CD4-positive, alpha-beta T cell (primary cell): ENCODE results near the gene NLRP9. TPM values are rescaled to one million over a fixed set of nuclear protein-coding genes. Genes with fewer than 3 reads are reported as not detected.
"Not testable (repeated sequence)": the region's sequence is repeated elsewhere in the genome, so short reads cannot be mapped to it uniquely, and the experiment has no call there.

Source experiments
- ATAC-seq: fragments of 200-7000 bp; cut with Tn5 transposase; one replicate; pipeline ENCODE4 v1.10.0; 2022; ENCODE audit warnings: mild to moderate bottlenecking; ENCODE audit not compliant: poor library complexity
- CTCF ChIA-PET: fragments of 350-600 bp; sonication (Branson Sonifier 250); formaldehyde crosslinking; loops from one replicate; lab custom pipeline; 2021; ENCODE audit warnings: antibody characterized with exemption, inconsistent platforms; lab: Charles Lee
- POLR2A ChIA-PET: fragments of 350-600 bp; sonication (Branson Sonifier 250); formaldehyde crosslinking; loops from one replicate; lab custom pipeline; 2021; ENCODE audit warnings: antibody characterized with exemption, inconsistent platforms; lab: Charles Lee
- DNase-seq, 14 experiments: peaks; one replicate each; pipeline ENCODE4 v3.0.0-alpha.2; 2013 to 2020; ENCODE audit warnings: mixed read lengths in 2 of 14
- H3K27ac ChIP-seq, 2 donors: one replicate each; pipeline versions ENCODE4 v1.5.1 to v1.7.0; 2013; ENCODE audit warnings: low read length in 2 of 2, low read depth in 1 of 2, mild to moderate bottlenecking in 1 of 2
- H3K27me3 ChIP-seq, 2 experiments: 1 replicate in 1 of 2; 2 replicates in 1 of 2; pipeline versions ENCODE4 v1.6.1 to v1.7.0; 2013; ENCODE audit warnings: low read length in 2 of 2, control low read depth in 1 of 2, mild to moderate bottlenecking in 1 of 2, moderate library complexity in 1 of 2; ENCODE audit not compliant: insufficient read depth in 2 of 2, control insufficient read depth in 1 of 2
- H3K36me3 ChIP-seq: one replicate; pipeline ENCODE4 v1.6.1; 2013; ENCODE audit warnings: low read length, control low read depth; ENCODE audit not compliant: insufficient read depth
- H3K4me1 ChIP-seq: one replicate; pipeline ENCODE4 v1.6.1; 2013; ENCODE audit warnings: low read length, control low read depth; ENCODE audit not compliant: insufficient read depth
- H3K4me3 ChIP-seq: one replicate; pipeline ENCODE4 v1.5.1; 2013; ENCODE audit warnings: mild to moderate bottlenecking, low read length, moderate library complexity
- H3K9me3 ChIP-seq, 2 experiments: 1 replicate in 1 of 2; 2 replicates in 1 of 2; pipeline versions ENCODE4 v1.6.1 to v1.7.0; 2013; ENCODE audit warnings: low read length in 2 of 2, mild to moderate bottlenecking in 2 of 2, control low read depth in 1 of 2, moderate library complexity in 1 of 2; ENCODE audit not compliant: control insufficient read depth in 1 of 2, insufficient read depth in 1 of 2
- H3K27ac Mint-ChIP-seq: one replicate; pipeline ENCODE4 v1.8.0; 2020; ENCODE audit warnings: mixed read lengths
- H3K27me3 Mint-ChIP-seq: one replicate; pipeline ENCODE4 v1.8.0; 2021; ENCODE audit warnings: mixed read lengths
- H3K36me3 Mint-ChIP-seq: one replicate; pipeline ENCODE4 v1.8.0; 2021; ENCODE audit warnings: low read depth, mixed read lengths
- H3K4me1 Mint-ChIP-seq: one replicate; pipeline ENCODE4 v1.8.0; 2021; ENCODE audit warnings: low read depth, mixed read lengths
- H3K4me3 Mint-ChIP-seq: one replicate; pipeline ENCODE4 v1.8.0; 2020; ENCODE audit warnings: mild to moderate bottlenecking, mixed read lengths
- H3K9me3 Mint-ChIP-seq: one replicate; pipeline ENCODE4 v1.8.0; 2020; ENCODE audit warnings: mixed read lengths
- intact Hi-C, 2 experiments: fragments of 100-400 bp; cut with DNase I in 1 of 2; cut with micrococcal nuclease in 1 of 2; formaldehyde crosslinking; loops; one replicate each; pipeline versions ENCODE4 v1.15.1 to v1.9.0; 2023 to 2025; cut with DNase I, micrococcal nuclease
- total RNA-seq, 174 experiments: library from RNA in 2 of 174; stranded (reverse) in 2 of 174; gene quantifications; one replicate each; pipeline ENCODE4 v1.2.3 and lab custom pipeline; 2021 to 2026
- TF ChIP-seq, protein P1 (sequence below): fragments of 200-600 bp; IDR thresholded peaks from one replicate; pipeline ENCODE4 v1.8.0; 2022; ENCODE audit warnings: antibody characterized with exemption, mild to moderate bottlenecking

Gene NLRP9
- total RNA-seq, 2 experiments from 2014 or later = not detected

DNA sequence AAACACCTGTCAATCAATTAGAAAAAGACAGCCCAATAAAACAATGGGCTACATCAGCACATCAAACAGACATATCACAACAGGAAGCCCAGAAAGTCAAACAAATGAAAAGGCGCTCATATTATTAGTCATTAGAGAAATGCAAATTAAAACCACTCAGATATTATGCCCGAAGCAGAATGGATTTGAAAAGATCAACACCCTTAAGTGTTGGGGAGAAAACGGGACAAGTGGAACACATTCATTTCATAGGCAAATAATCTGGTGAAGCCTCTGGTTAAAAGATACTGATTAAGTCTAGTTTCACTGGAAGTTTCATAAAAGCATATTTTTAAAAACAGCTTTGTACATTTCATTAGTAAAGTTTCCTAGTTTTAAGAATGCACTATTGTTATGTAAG is 17.4 kb downstream of the NLRP9 start:
- Histone ChIP-seq H3K4me1 (no peaks in the 10 kb centered on the region), H3K4me3 (no peak overlapping the region), H3K27ac (no peak overlapping the region), H3K27me3 (peaks cover 20 to 25% of the 10 kb centered on the region in 2 experiments), H3K9me3 (peaks cover 0 to 20% of the 10 kb centered on the region in 2 experiments), H3K36me3 (no peaks in the 10 kb centered on the region)
- no peak overlapping the region for H3K4me3 Mint-ChIP-seq
- no peaks in the 10 kb centered on the region for H3K36me3 Mint-ChIP-seq
- no peak for ATAC-seq
- H3K9me3 Mint-ChIP-seq = peaks cover 7% of the 10 kb centered on the region
- ChIA-PET POLR2A (no interaction called here), CTCF (no interaction called here)
- TF ChIP-seq, protein P1, sequence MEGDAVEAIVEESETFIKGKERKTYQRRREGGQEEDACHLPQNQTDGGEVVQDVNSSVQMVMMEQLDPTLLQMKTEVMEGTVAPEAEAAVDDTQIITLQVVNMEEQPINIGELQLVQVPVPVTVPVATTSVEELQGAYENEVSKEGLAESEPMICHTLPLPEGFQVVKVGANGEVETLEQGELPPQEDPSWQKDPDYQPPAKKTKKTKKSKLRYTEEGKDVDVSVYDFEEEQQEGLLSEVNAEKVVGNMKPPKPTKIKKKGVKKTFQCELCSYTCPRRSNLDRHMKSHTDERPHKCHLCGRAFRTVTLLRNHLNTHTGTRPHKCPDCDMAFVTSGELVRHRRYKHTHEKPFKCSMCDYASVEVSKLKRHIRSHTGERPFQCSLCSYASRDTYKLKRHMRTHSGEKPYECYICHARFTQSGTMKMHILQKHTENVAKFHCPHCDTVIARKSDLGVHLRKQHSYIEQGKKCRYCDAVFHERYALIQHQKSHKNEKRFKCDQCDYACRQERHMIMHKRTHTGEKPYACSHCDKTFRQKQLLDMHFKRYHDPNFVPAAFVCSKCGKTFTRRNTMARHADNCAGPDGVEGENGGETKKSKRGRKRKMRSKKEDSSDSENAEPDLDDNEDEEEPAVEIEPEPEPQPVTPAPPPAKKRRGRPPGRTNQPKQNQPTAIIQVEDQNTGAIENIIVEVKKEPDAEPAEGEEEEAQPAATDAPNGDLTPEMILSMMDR = no peak
- intact Hi-C loops = no loop called here
- peaks cover 72% of the 10 kb centered on the region for H3K27me3 Mint-ChIP-seq
- DNase-seq = no peak
- no peaks in the 10 kb centered on the region for H3K4me1 Mint-ChIP-seq
- H3K27ac Mint-ChIP-seq = no peak overlapping the region

DNA sequence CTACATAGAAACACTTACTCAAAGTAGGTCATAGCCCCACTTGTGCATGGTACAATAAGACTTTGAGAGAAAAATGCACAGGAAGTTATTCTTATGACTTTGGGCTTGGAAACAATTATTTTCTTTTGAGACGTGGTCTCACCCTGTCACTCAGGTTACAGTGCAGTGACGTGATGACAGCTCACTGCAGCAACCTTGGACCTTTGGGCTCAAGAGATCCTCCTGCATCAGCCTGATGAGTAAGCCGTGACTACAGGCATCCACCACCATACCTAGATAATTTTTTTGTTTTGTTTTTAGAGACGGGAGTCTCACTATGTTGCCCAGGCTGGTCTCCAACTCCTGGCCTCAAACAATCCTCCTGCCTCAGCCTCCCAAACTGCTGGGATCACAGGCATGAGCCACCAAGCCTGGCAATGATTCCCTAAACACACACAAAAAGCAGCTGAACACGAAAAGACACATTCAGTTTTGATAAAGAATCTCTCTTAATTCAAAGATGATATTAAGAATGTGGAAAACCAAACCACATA is 17.9 kb downstream of the NLRP9 start:
- intact Hi-C loops = no loop called here
- Mint-ChIP-seq H3K9me3 (peaks cover 7% of the 10 kb centered on the region), H3K4me3 (no peak overlapping the region), H3K36me3 (no peaks in the 10 kb centered on the region), H3K27ac (no peak overlapping the region), H3K27me3 (peaks cover 69% of the 10 kb centered on the region), H3K4me1 (no peaks in the 10 kb centered on the region)
- ChIA-PET POLR2A (no interaction called here), CTCF (no interaction called here)
- no peaks in the 10 kb centered on the region for H3K36me3 ChIP-seq
- H3K4me1 ChIP-seq = no peaks in the 10 kb centered on the region
- ATAC-seq (no peak), DNase-seq (no peak)
- H3K4me3 ChIP-seq = no peak overlapping the region
- no peak overlapping the region for H3K27ac ChIP-seq
- TF ChIP-seq, protein P1 = no peak
- peaks cover 0 to 20% of the 10 kb centered on the region in 2 experiments for H3K9me3 ChIP-seq
- H3K27me3 ChIP-seq = peaks cover 20 to 25% of the 10 kb centered on the region in 2 experiments

DNA sequence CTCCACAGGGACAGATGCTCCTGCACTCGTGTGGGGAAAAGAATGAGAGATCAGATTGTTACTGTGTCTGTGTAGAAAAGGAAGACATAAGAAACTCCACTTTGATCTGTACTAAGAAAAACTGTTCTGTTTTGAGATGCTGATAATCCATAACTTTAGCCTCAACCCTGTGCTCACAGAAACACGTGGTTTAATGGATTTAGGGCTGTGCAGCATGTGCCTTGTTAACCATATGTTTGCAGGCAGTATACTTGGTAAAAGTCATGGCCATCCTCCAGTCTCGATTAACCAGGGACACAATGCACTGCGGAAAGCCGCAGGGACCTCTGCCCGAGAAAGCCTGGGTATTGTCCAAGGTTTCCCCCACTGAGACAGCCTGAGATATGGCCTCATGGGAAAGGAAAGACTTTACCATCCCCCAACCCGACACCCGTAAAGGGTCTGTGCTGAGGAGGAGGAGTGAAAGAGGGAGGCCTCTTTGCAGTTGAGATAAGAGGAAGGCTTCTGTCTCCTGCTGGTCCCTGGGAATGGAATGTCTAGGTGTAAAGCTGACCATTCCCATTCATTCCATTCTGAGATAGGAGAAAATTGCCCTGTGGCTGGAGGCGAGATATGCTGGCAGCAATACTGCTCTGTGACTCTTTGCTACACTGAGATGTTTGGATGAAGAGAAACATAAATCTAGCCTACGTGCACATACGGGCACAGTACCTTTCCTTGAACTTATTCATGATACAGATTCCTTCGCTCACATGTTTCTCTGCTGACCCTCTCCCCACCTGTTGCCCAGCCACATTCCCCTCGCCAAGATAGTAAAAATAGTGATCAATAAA is 20.1 kb downstream of the NLRP9 start:
- H3K4me3 Mint-ChIP-seq, H3K36me3 Mint-ChIP-seq, H3K4me1 Mint-ChIP-seq, H3K9me3 Mint-ChIP-seq, H3K27ac Mint-ChIP-seq, H3K36me3 ChIP-seq, intact Hi-C loops, POLR2A ChIA-PET, H3K4me3 ChIP-seq, H3K27ac ChIP-seq, H3K4me1 ChIP-seq, CTCF ChIA-PET, DNase-seq, ATAC-seq: not testable (repeated sequence)
- H3K9me3 ChIP-seq = peaks cover 0 to 20% of the 10 kb centered on the region in 2 experiments
- H3K27me3 Mint-ChIP-seq = peaks cover 69% of the 10 kb centered on the region
- H3K27me3 ChIP-seq = peaks cover 20 to 23% of the 10 kb centered on the region in 2 experiments
